Measurements from ENCODE around the gene MEGF6. TPM values are rescaled to one million over a fixed set of nuclear protein-coding genes. Genes with fewer than 3 reads are reported as not detected.
"Not testable (repeated sequence)": the region's sequence is repeated elsewhere in the genome, so short reads cannot be mapped to it uniquely, and the experiment has no call there.

MEGF6 gene
- total RNA-seq, 3 donors from 2014 or later = 19.3 to 32.1 (median 24.2) TPM

DNA sequence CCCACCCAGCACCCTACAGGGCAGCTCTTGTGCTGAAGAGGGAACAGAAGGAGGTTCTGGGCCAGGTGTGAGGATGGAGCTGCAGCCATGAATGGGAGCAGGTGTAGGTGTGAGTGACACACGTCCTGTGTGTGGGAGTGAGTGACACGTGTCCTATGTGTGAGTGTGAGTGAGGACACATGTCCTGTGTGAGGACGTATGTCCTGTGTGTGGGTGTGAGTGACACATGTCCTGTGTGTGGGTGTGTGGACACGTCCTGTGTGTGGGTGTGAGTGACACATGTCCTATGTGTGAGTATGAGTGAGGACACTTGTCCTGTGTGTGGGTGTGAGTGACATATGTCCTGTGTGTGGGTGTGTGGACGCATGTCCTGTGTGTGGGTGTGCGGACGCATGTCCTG is 26.4 kb downstream of the MEGF6 start:
- no peaks in the 10 kb centered on the region for H3K9me3 ChIP-seq
- intact Hi-C loops (cut with DNase I; ENCODE audit: low total_unique reads) = no loop called here
- peaks cover 0 to 23% of the 10 kb centered on the region in 2 donors for H3K27me3 ChIP-seq
- H3K27ac ChIP-seq = no peak overlapping the region
- DNase-seq (ENCODE audit: low spot score in 2 of 2) = no peak
- no peaks in the 10 kb centered on the region for H3K36me3 ChIP-seq
- no peak overlapping the region for H3K4me3 ChIP-seq
- H3K4me1 ChIP-seq = no peaks in the 10 kb centered on the region
- TF ChIP-seq POLR2AphosphoS5 (IDR thresholded peaks at IDR 0.05) (no peak), POLR2A (IDR thresholded peaks at IDR 0.05) (no peak)
- TF ChIP-seq, protein P1, sequence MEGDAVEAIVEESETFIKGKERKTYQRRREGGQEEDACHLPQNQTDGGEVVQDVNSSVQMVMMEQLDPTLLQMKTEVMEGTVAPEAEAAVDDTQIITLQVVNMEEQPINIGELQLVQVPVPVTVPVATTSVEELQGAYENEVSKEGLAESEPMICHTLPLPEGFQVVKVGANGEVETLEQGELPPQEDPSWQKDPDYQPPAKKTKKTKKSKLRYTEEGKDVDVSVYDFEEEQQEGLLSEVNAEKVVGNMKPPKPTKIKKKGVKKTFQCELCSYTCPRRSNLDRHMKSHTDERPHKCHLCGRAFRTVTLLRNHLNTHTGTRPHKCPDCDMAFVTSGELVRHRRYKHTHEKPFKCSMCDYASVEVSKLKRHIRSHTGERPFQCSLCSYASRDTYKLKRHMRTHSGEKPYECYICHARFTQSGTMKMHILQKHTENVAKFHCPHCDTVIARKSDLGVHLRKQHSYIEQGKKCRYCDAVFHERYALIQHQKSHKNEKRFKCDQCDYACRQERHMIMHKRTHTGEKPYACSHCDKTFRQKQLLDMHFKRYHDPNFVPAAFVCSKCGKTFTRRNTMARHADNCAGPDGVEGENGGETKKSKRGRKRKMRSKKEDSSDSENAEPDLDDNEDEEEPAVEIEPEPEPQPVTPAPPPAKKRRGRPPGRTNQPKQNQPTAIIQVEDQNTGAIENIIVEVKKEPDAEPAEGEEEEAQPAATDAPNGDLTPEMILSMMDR (IDR thresholded peaks at IDR 0.05) = no peak

DNA sequence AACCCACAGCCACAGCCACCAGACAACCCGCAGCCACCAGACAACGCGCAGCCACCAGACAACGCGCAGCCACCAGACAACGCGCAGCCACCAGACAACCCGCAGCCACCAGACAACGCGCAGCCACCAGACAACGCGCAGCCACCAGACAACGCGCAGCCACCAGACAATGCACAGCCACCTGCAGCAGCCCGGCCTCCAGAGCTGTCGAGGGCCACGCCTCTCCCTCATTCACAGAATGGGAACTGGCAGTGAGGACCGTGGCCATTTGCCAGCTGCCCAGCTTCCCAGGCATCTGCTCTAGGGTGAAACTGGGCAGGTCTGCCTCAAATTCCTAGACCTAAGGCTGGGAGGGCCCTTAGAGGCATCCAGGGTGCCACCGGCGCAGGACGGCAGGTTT is 27.6 kb downstream of the MEGF6 start:
- H3K4me3 ChIP-seq; H3K9me3 ChIP-seq; DNase-seq (ENCODE audit: low spot score in 2 of 2); H3K27ac ChIP-seq; H3K36me3 ChIP-seq; intact Hi-C loops (cut with DNase I; ENCODE audit: low total_unique reads); H3K4me1 ChIP-seq: not testable (repeated sequence)
- H3K27me3 ChIP-seq = peaks cover 0 to 33% of the 10 kb centered on the region in 2 donors

DNA sequence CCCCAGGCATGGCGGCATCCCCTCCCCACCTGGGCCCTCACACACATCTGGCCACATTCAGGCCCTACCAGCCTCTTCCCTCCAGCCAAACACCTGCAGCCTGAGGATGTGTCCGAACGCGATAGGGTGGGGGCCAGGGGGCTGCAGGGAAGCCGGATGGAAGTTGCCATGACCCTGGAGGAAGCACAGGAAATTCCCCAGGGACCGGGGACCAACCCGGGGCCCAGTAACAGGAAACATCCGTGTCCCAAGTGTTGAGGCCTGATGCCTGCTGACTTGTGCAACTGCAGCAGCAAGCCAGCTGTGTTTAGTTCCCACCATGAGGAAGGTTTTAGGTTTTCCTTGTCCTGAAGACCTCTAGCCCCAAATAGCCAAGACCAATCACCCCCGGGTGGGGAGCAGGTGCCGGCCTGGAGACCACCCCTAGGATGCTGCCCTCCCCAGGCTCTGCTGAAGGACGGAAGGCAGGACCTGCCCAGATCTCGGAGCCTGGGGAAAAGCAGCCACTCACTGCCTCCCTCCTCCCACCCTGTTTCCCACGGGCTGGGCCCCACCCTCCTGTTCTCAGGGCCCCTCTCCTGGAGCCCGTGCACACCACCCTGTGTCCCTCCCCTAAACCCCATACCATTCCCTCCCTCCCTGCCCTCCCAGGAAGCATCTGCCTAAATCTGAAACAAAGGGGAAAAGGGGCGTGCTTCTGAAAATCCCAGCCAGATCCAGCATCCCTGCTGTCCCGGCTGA is 29.8 kb downstream of the MEGF6 start:
- Histone ChIP-seq H3K36me3 (no peaks in the 10 kb centered on the region), H3K27me3 (peaks cover 0 to 33% of the 10 kb centered on the region in 2 donors), H3K9me3 (no peaks in the 10 kb centered on the region), H3K27ac (no peak overlapping the region), H3K4me1 (no peaks in the 10 kb centered on the region), H3K4me3 (no peak overlapping the region)
- intact Hi-C loops (cut with DNase I; ENCODE audit: low total_unique reads) = no loop called here
- no peak for TF ChIP-seq POLR2A (IDR thresholded peaks at IDR 0.05)
- TF ChIP-seq, protein P1 (IDR thresholded peaks at IDR 0.05) = no peak
- TF ChIP-seq POLR2AphosphoS5 (IDR thresholded peaks at IDR 0.05) = no peak
- DNase-seq (ENCODE audit: low spot score in 2 of 2) = no peak

DNA sequence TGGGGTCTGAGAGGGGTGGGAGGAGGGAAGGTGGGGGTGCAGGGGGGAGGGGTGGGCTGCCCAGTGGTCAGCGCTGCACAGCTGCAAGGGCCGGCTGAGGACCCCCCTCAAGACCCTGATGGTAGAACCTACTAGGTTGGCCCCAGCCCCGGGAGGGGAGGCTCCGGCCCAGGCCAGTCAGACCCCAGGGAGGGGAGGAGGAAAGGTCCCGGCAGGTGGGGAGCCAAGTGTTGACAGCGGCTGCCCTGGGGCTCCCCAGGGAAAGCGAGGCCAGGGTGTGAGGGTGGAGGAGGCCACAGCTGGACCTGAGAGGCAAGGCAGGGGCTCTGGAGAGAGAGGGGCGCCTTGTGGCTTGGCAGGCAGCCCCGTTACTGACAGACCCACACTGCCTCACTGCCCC is 31.1 kb downstream of the MEGF6 start:
- Histone ChIP-seq H3K36me3 (no peaks in the 10 kb centered on the region), H3K27me3 (peaks cover 0 to 33% of the 10 kb centered on the region in 2 donors), H3K9me3 (no peaks in the 10 kb centered on the region), H3K4me1 (no peaks in the 10 kb centered on the region), H3K4me3 (no peak overlapping the region), H3K27ac (no peak overlapping the region)
- TF ChIP-seq, protein P1 (IDR thresholded peaks at IDR 0.05) = no peak
- TF ChIP-seq POLR2A (IDR thresholded peaks at IDR 0.05) (no peak), POLR2AphosphoS5 (IDR thresholded peaks at IDR 0.05) (no peak)
- DNase-seq (ENCODE audit: low spot score in 2 of 2) = no peak
- intact Hi-C loops (cut with DNase I; ENCODE audit: low total_unique reads) = no loop called here

DNA sequence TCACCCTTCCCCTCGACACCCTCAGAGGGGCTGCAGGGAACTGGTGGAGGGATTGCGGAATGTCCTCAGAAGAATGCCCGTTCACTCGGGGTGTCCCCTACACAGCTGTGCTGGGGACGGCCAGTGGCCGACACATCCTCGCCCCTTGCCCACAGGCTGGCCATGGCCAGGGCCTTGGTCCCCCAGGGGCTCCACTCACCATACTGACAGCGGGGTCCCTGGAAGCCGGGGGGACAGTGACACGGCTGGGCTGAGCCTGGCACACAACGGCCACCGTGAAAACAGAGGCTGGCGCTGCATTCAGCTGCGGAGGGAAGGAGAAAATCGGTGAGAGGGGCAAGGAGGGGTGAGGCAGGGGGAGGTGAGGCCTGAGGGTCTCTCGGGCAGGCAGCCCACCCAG is 31.7 kb downstream of the MEGF6 start:
- Histone ChIP-seq H3K27me3 (peaks cover 0 to 33% of the 10 kb centered on the region in 2 donors), H3K4me3 (no peak overlapping the region), H3K27ac (no peak overlapping the region), H3K36me3 (no peaks in the 10 kb centered on the region), H3K4me1 (no peaks in the 10 kb centered on the region), H3K9me3 (no peaks in the 10 kb centered on the region)
- intact Hi-C loops (cut with DNase I; ENCODE audit: low total_unique reads) = no loop called here
- no peak for TF ChIP-seq POLR2A (IDR thresholded peaks at IDR 0.05)
- no peak for TF ChIP-seq POLR2AphosphoS5 (IDR thresholded peaks at IDR 0.05)
- TF ChIP-seq, protein P1 (IDR thresholded peaks at IDR 0.05) = no peak
- no peak for DNase-seq (ENCODE audit: low spot score in 2 of 2)
